ENCODE results near the gene RSKR. TPM values are rescaled to one million over a fixed set of nuclear protein-coding genes. Genes with fewer than 3 reads are reported as not detected.

Gene RSKR
- total RNA-seq, 1 experiment from 2014 or later, result 25.8 TPM

DNA sequence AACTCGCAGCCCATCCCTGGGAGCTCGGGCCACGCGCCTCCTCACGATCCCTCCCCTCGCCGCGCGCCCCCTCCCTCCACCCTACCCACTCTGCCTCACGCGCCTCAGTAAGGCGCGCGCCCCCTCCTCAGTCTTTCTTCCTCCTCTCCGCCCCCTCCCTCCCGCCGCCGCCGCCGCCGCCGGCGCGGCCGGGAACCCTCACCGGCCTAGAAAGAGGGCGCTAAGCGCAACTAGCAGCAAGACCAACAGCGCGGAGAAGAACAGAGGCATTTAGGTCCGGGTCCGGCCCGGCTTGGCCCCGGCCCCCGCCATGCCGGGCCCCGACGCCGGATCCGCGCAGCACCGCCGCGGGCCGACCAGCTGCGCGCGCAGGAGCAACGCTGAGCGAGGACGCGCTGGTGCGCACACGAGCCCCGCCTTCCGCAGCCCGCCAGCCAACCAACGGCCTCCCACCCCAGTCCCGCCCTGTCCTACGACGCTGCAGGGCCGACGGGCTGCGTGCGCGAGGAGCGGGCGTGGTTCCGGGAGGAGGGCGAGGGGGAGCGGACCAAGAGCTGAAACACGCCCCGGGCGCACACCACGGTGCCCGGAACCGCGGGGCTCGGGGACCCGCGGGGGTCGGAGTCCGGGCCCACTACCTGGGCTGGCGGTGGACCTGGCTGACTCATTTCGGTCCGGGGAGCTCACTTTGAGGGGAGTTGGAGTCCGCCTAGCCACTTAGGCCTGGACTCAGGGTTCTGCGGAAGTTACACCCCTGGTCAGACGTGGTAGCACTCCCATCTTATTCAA is 31.0 kb upstream of the RSKR start, which contains the start of gene BLTP2:
BLTP2 (minus strand) TSS at position 372 of the 789 bp plus-strand sequence; CDS start at position 270, 102 bp downstream.
- Histone ChIP-seq H3K27ac (ENCODE audit: insufficient read length, low read depth, low read length) (no peak within 1 kb of the TSS), H2BK12ac (ENCODE audit: insufficient read length, low read depth, low read length) (no peak within 1 kb of the TSS), H2AFZ (ENCODE audit: low read length) (no peak within 1 kb of the TSS), H3K56ac (ENCODE audit: insufficient read length, low read depth, low read length) (no peak within 1 kb of the TSS), H3K14ac (ENCODE audit: insufficient read depth, low read length) (peak within 1 kb of the TSS; percentile 42; the same call in 1 of the 2 replicates), H3T11ph (ENCODE audit: low read length) (no peak within 1 kb of the TSS), H4K91ac (ENCODE audit: insufficient read length, low read depth, low read length) (no peak within 1 kb of the TSS), H3K79me2 (ENCODE audit: insufficient read depth, low read length) (no peaks in the 10 kb centered on the region; the same call in 1 of the 2 replicates), H3K27me3 (ENCODE audit: insufficient read depth, low read length) (no peaks in the 10 kb centered on the region), H3K4ac (ENCODE audit: low read depth, low read length) (no peak within 1 kb of the TSS), H3K4me2 (ENCODE audit: insufficient read depth, insufficient read length, low read length) (peak within 1 kb of the TSS; percentile 99), H3K9ac (ENCODE audit: extremely low read depth, insufficient read length, low read length) (peak within 1 kb of the TSS; percentile 90), H2BK5ac (ENCODE audit: insufficient read length, low read length) (no peak within 1 kb of the TSS), H4K20me1 (ENCODE audit: control insufficient read depth, insufficient read depth, insufficient read length) (no peaks in the 10 kb centered on the region), H3K18ac (ENCODE audit: insufficient read length, low read depth, low read length) (no peak within 1 kb of the TSS), H2AK5ac (ENCODE audit: insufficient read length, low read length) (no peak within 1 kb of the TSS), H3K23ac (ENCODE audit: insufficient read length, low read depth, low read length) (no peak within 1 kb of the TSS), H3K4me1 (ENCODE audit: insufficient read depth, low read length) (no peaks in the 10 kb centered on the region), H3K79me1 (ENCODE audit: insufficient read depth, low read depth, low read length, poor library complexity, severe bottlenecking) (no peaks in the 10 kb centered on the region), H2BK20ac (ENCODE audit: low read depth, low read length, poor library complexity, severe bottlenecking) (no peak within 1 kb of the TSS), H3K23me2 (ENCODE audit: insufficient read length, low read depth, low read length, poor library complexity, severe bottlenecking) (peaks cover 6% of the 10 kb centered on the region), H3K9me3 (ENCODE audit: control insufficient read depth, low read depth, low read length) (no peaks in the 10 kb centered on the region), H4K8ac (replicated peaks; ENCODE audit: insufficient read length, low read depth, low read length) (no peak within 1 kb of the TSS), H2BK120ac (ENCODE audit: low read depth, low read length, poor library complexity, severe bottlenecking) (no peak within 1 kb of the TSS), H2BK15ac (ENCODE audit: low read depth, low read length) (no peak within 1 kb of the TSS), H4K5ac (ENCODE audit: insufficient read length, low read depth, low read length) (no peak within 1 kb of the TSS)
- Mint-ChIP-seq H3K36me3 (ENCODE audit: insufficient read depth in 1 of 3, low read depth in 3 of 3) (peaks cover 20 to 56% (median 45%) of the 10 kb centered on the region in 3 experiments), H3K27ac (peak within 1 kb of the TSS; percentile 62 to 84 (median 73)), H3K4me1 (peaks cover 14 to 23% of the 10 kb centered on the region in 2 experiments), H3K9me3 (no peaks in the 10 kb centered on the region), H3K27me3 (ENCODE audit: low read depth) (no peaks in the 10 kb centered on the region), H3K4me3 (peak within 1 kb of the TSS; percentile 87 to 94)
- no CpG with 5 or more reads among the region's 89 CpGs for WGBS (ENCODE audit: extremely low coverage, insufficient read length, low lambda C conversion rate)
- peak; percentile 98 for DNase-seq
- TF ChIP-seq, protein P1, sequence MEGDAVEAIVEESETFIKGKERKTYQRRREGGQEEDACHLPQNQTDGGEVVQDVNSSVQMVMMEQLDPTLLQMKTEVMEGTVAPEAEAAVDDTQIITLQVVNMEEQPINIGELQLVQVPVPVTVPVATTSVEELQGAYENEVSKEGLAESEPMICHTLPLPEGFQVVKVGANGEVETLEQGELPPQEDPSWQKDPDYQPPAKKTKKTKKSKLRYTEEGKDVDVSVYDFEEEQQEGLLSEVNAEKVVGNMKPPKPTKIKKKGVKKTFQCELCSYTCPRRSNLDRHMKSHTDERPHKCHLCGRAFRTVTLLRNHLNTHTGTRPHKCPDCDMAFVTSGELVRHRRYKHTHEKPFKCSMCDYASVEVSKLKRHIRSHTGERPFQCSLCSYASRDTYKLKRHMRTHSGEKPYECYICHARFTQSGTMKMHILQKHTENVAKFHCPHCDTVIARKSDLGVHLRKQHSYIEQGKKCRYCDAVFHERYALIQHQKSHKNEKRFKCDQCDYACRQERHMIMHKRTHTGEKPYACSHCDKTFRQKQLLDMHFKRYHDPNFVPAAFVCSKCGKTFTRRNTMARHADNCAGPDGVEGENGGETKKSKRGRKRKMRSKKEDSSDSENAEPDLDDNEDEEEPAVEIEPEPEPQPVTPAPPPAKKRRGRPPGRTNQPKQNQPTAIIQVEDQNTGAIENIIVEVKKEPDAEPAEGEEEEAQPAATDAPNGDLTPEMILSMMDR (conservative IDR thresholded peaks at IDR 0.05), result no peak
